Type B pancreatic cell (in vitro differentiated cells): ENCODE results near the gene SAG. TPM values are rescaled to one million over a fixed set of nuclear protein-coding genes. Genes with fewer than 3 reads are reported as not detected.

Source experiments
- DNase-seq: peaks from one replicate; pipeline ENCODE4 v3.0.0; 2021; ENCODE audit warnings: mixed read lengths; ENCODE audit not compliant: unreplicated experiment; ENCODE audit errors: extremely low spot score
- H3K27ac Mint-ChIP-seq: 2 replicates; pipeline ENCODE4 v1.8.0; 2021; ENCODE audit warnings: mild to moderate bottlenecking, mixed read lengths
- H3K27me3 Mint-ChIP-seq: 2 replicates; pipeline ENCODE4 v1.8.0; 2021; ENCODE audit warnings: mixed read lengths
- H3K36me3 Mint-ChIP-seq: 2 replicates; pipeline ENCODE4 v1.8.0; 2021; ENCODE audit warnings: mixed read lengths
- H3K4me1 Mint-ChIP-seq: one replicate; pipeline ENCODE4 v1.8.0; 2021; ENCODE audit warnings: mixed read lengths; ENCODE audit not compliant: unreplicated experiment
- H3K4me3 Mint-ChIP-seq: 2 replicates; pipeline ENCODE4 v1.8.0; 2021; ENCODE audit warnings: mild to moderate bottlenecking, mixed read lengths
- H3K9me3 Mint-ChIP-seq: 2 replicates; pipeline ENCODE4 v1.8.0; 2021; ENCODE audit warnings: mixed read lengths
- total RNA-seq: library from RNA; stranded (reverse); gene quantifications from 2 replicates; pipeline ENCODE4 v1.2.1, GENCODE V29; 2021; ENCODE audit warnings: low replicate concordance
- TF ChIP-seq, protein P1 (sequence below): fragments of 200-600 bp; sonication (generic); conservative IDR thresholded peaks from 2 replicates; pipeline ENCODE4 v1.5.0; 2021; ENCODE audit warnings: antibody characterized with exemption, mild to moderate bottlenecking

Gene SAG
- total RNA-seq, 1 donor from 2014 or later, result 0.43 TPM

DNA sequence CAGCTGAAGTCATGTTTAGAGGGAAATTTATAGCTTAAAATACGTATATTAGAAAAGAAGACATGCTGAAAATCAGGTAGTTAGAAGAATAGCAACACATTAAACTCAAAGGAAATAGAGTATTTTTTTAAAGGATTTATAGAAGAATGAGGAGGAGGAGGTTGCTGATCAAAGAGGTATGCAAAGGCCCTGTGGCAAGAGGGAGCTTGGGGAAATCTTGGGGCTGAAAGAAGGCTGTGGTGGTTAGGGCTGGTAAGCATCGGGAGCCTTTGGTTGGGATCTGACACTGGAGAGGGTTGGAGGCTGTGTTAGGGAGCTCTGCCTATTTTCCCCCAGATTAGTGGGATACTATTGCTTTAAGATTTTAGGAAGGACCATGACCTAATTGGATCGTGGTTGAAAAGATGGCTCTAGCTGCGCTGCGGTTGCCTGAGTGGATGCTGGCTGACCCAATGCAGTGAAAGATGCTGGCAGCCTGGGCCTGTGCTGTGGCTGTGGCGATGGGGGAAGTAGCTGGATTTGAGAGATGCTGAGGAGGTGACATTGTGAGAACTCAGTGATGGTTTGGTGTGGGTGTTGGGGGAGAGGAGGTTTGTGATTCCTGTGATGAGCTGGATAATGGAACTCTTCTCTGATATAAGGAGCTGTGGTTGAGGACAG lies 58.4 kb downstream of the SAG start:
- no peaks in the 10 kb centered on the region for H3K27me3 Mint-ChIP-seq
- H3K36me3 Mint-ChIP-seq, result peaks cover 16% of the 10 kb centered on the region
- TF ChIP-seq, protein P1, sequence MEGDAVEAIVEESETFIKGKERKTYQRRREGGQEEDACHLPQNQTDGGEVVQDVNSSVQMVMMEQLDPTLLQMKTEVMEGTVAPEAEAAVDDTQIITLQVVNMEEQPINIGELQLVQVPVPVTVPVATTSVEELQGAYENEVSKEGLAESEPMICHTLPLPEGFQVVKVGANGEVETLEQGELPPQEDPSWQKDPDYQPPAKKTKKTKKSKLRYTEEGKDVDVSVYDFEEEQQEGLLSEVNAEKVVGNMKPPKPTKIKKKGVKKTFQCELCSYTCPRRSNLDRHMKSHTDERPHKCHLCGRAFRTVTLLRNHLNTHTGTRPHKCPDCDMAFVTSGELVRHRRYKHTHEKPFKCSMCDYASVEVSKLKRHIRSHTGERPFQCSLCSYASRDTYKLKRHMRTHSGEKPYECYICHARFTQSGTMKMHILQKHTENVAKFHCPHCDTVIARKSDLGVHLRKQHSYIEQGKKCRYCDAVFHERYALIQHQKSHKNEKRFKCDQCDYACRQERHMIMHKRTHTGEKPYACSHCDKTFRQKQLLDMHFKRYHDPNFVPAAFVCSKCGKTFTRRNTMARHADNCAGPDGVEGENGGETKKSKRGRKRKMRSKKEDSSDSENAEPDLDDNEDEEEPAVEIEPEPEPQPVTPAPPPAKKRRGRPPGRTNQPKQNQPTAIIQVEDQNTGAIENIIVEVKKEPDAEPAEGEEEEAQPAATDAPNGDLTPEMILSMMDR, result no peak
- H3K4me1 Mint-ChIP-seq, result peaks cover 9% of the 10 kb centered on the region
- DNase-seq, result no peak
- no peak overlapping the region for H3K4me3 Mint-ChIP-seq
- H3K27ac Mint-ChIP-seq, result no peak overlapping the region
- peaks cover 4% of the 10 kb centered on the region for H3K9me3 Mint-ChIP-seq

DNA sequence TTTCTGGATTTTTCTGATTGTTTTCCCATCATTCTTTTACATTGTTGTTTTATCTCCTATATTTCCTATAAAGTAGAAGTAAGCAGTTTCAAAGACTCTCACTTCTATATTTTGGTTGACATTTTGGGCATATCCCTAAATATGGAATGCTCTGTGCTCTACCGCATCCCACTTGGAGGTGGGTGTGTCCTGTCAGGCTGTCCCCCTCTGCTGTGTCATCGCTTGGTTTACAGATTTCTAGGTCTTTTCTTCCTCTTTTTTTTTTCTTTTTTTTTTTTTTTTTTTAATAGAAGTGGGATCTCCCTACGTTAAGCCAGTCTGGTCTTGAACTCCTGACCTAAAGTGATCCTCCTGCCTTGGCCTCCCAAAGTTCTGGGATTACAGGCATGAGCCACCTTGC lies 60.0 kb downstream of the SAG start:
- no peak for DNase-seq
- Mint-ChIP-seq H3K27me3 (no peaks in the 10 kb centered on the region), H3K4me3 (no peak overlapping the region), H3K36me3 (peaks cover 12% of the 10 kb centered on the region), H3K9me3 (peaks cover 4% of the 10 kb centered on the region), H3K4me1 (peaks cover 9% of the 10 kb centered on the region), H3K27ac (no peak overlapping the region)
- TF ChIP-seq, protein P1, result no peak

DNA sequence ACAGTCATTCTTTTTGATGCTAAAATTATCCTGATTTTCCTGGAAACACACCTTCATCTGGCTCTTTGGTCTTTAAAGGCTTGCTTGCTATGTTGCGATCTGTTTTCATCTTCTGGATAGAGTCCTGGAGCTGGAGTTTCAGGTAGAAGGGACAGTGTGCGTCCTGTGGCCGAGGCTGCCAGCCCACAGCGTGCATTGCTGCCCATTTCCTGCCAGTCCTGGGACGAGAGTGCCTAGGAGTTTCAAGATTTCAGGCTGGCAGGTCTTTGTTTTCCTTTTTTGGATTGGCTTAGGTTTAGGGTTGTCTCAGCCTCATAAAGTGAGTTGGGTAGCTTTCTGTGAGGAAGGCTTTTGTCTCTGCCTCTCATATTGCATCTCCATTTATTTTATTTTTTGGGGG lies 61.1 kb downstream of the SAG start:
- Mint-ChIP-seq H3K36me3 (peaks cover 10% of the 10 kb centered on the region), H3K4me1 (peaks cover 15% of the 10 kb centered on the region), H3K4me3 (no peak overlapping the region), H3K27me3 (no peaks in the 10 kb centered on the region), H3K9me3 (peaks cover 4% of the 10 kb centered on the region), H3K27ac (no peak overlapping the region)
- TF ChIP-seq, protein P1, result no peak
- no peak for DNase-seq

DNA sequence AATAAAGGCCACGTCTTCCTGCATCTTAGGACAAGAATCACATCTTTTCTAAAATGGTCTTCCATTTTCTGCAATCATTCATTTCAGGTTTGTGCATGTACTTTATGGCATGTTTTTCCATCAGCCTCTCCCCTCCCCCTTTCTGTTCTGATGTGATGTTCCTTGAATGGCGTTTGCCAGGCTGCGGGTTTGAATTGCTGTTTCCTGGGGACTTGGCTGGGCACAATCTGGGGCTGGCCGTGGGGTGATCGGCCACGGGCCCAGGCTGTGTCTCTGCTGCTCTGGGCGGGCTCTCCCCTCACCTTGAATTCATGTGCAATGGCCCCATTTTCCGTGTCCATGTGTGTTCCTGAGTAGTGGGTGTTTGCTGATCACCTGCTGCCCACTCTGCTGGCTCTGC lies 61.8 kb downstream of the SAG start:
- Mint-ChIP-seq H3K27ac (no peak overlapping the region), H3K27me3 (no peaks in the 10 kb centered on the region), H3K9me3 (peaks cover 1% of the 10 kb centered on the region), H3K36me3 (peaks cover 8% of the 10 kb centered on the region), H3K4me1 (peaks cover 15% of the 10 kb centered on the region), H3K4me3 (no peak overlapping the region)
- no peak for DNase-seq
- TF ChIP-seq, protein P1, result no peak

DNA sequence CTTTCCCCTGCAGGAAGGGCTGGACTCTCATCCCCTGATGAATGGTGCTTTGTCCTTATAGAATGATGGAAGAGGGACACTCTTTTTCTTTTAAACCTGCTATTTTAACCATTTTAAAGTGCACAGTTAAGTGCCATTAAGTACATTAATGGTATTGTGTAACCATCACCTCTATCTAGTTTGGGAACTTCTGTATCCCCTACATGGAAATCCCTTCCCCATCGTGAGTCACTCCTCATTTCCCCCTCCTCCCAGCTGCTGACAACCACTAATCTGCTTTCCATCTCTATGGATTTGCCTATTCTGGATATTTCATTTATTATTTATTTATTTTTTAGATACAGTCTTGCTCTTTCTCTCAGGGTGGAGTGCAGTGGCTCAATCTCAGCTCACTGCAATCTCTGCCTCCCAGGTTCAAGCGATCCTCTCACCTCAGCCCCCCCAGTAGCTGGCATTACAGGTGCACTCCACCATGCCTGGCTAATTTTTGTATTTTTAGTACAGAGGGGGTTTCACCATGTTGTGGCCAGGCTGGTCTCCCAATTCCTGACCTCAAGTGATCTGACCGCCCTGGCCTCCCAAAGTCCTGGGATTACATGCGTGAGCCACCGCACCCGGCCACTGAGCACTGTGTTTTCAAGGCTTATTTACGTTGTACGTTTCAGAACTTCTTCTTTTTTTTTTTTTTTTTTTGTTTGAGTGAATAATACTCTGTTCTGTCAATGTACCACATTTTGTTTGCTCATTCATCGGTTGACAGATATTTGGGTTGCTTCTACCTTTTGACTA lies 62.5 kb downstream of the SAG start:
- Mint-ChIP-seq H3K27me3 (no peaks in the 10 kb centered on the region), H3K27ac (no peak overlapping the region), H3K4me1 (peaks cover 15% of the 10 kb centered on the region), H3K4me3 (no peak overlapping the region), H3K36me3 (peaks cover 8% of the 10 kb centered on the region), H3K9me3 (no peaks in the 10 kb centered on the region)
- no peak for DNase-seq
- TF ChIP-seq, protein P1, result no peak
